GM23338 (cell line): ENCODE data around the gene PIK3CB. TPM values are rescaled to one million over a fixed set of nuclear protein-coding genes. Genes with fewer than 3 reads are reported as not detected.

Experiments used
- ATAC-seq: fragments of 200-7000 bp; cut with Tn5 transposase; 3 replicates; pipeline ENCODE4 v1.9.1; 2020
- DNase-seq: peaks from one replicate; pipeline ENCODE4 v3.0.0-alpha.2; 2015; ENCODE audit warnings: low spot score
- H2AFZ ChIP-seq: fragments of 200-600 bp; sonication (generic); 2 replicates; pipeline ENCODE4 v1.8.0; 2016; ENCODE audit warnings: antibody characterized with exemption, mild to moderate bottlenecking, moderate library complexity
- H3F3A ChIP-seq: fragments of 200-600 bp; sonication (generic); replicated peaks from 2 replicates; pipeline ENCODE4 v1.8.0; 2017; ENCODE audit warnings: antibody characterized with exemption, mixed run types, low read depth
- H3K27ac ChIP-seq: fragments of 200-600 bp; sonication (generic); 2 replicates; pipeline ENCODE4 v1.6.1; 2016; ENCODE audit warnings: low read depth
- H3K27me3 ChIP-seq: fragments of 200-600 bp; sonication (generic); 2 replicates; pipeline ENCODE4 v1.8.0; 2016; ENCODE audit warnings: mild to moderate bottlenecking, mixed run types, moderate library complexity; ENCODE audit not compliant: insufficient read depth
- H3K36me3 ChIP-seq: fragments of 200-600 bp; sonication (generic); 2 replicates; pipeline ENCODE4 v1.8.0; 2016; ENCODE audit warnings: mild to moderate bottlenecking; ENCODE audit not compliant: insufficient read depth
- H3K4me1 ChIP-seq: fragments of 200-600 bp; sonication (generic); 2 replicates; pipeline ENCODE4 v1.8.0; 2016; ENCODE audit warnings: mild to moderate bottlenecking, moderate library complexity; ENCODE audit not compliant: insufficient read depth
- H3K4me2 ChIP-seq: fragments of 200-600 bp; sonication (generic); 2 replicates; pipeline ENCODE4 v1.7.1; 2017; ENCODE audit warnings: mixed run types
- H3K4me3 ChIP-seq: fragments of 200-600 bp; sonication (generic); 2 replicates; pipeline ENCODE4 v1.6.1; 2016; ENCODE audit warnings: mixed run types
- H3K79me2 ChIP-seq: fragments of 200-600 bp; sonication (generic); replicated peaks from 2 replicates; pipeline ENCODE4 v1.8.0; 2017; ENCODE audit warnings: mild to moderate bottlenecking; ENCODE audit not compliant: insufficient read depth
- H3K9me2 ChIP-seq: fragments of 200-600 bp; sonication (generic); 2 replicates; pipeline ENCODE4 v1.8.0; 2017; ENCODE audit not compliant: insufficient read depth
- H4K20me1 ChIP-seq: fragments of 200-600 bp; sonication (generic); replicated peaks from 2 replicates; pipeline ENCODE4 v1.8.0; 2017; ENCODE audit warnings: mild to moderate bottlenecking; ENCODE audit not compliant: insufficient read depth
- H3K27ac Mint-ChIP-seq: 2 replicates; pipeline ENCODE4 v1.8.0; 2020; ENCODE audit warnings: inconsistent platforms, mild to moderate bottlenecking, moderate library complexity, mixed read lengths
- H3K27me3 Mint-ChIP-seq: 3 replicates; pipeline ENCODE4 v1.8.0; 2022; ENCODE audit warnings: low read depth, mild to moderate bottlenecking, moderate library complexity, mixed read lengths, inconsistent platforms; ENCODE audit not compliant: insufficient read depth, poor library complexity
- H3K36me3 Mint-ChIP-seq: 3 replicates; pipeline ENCODE4 v1.8.0; 2021; ENCODE audit warnings: low read depth, mild to moderate bottlenecking, inconsistent platforms, moderate library complexity, mixed read lengths
- H3K4me1 Mint-ChIP-seq: 3 replicates; pipeline ENCODE4 v1.8.0; 2020; ENCODE audit warnings: mild to moderate bottlenecking, inconsistent platforms, mixed read lengths
- H3K4me3 Mint-ChIP-seq: 3 replicates; pipeline ENCODE4 v1.8.0; 2021; ENCODE audit warnings: moderate library complexity, mild to moderate bottlenecking, inconsistent platforms, mixed read lengths
- H3K9me3 Mint-ChIP-seq: 3 replicates; pipeline ENCODE4 v1.8.0; 2020; ENCODE audit warnings: moderate library complexity, mild to moderate bottlenecking, inconsistent platforms, mixed read lengths
- CREB1 ChIP-seq: fragments of 250-450 bp; sonication (Bioruptor Pico); IDR thresholded peaks from 2 replicates; pipeline ENCODE4 v1.5.0; 2020; ENCODE audit warnings: low read depth, mild to moderate bottlenecking, moderate library complexity
- EZH2 ChIP-seq: fragments of 200-600 bp; sonication (generic); IDR thresholded peaks from one replicate; pipeline ENCODE4 v1.8.0; 2017; ENCODE audit warnings: antibody characterized with exemption, mild to moderate bottlenecking, low read depth; ENCODE audit not compliant: unreplicated experiment
- EZH2phosphoT487 ChIP-seq: fragments of 200-600 bp; sonication (generic); IDR thresholded peaks from one replicate; pipeline ENCODE4 v1.8.1; 2018; ENCODE audit warnings: antibody characterized with exemption; ENCODE audit not compliant: unreplicated experiment
- JUNB ChIP-seq: IDR thresholded peaks from one replicate; pipeline ENCODE4 v1.6.1; 2016; ENCODE audit warnings: antibody characterized with exemption; ENCODE audit not compliant: unreplicated experiment
- POLR2AphosphoS5 ChIP-seq: IDR thresholded peaks from 2 replicates; pipeline ENCODE4 v1.6.1; 2016; ENCODE audit warnings: antibody characterized with exemption, low read depth
- ZNF114 ChIP-seq: fragments of 250-450 bp; sonication (Bioruptor Pico); IDR thresholded peaks from 2 replicates; pipeline ENCODE4 v1.5.0; 2020; ENCODE audit warnings: mild to moderate bottlenecking, moderate library complexity
- polyA plus RNA-seq: library from polyadenylated mRNA; unstranded; fragments of >200 nt; fragmentation: Nextera tagmentation; extraction: Ambion mirVana; gene quantifications from 2 replicates; pipeline ENCODE4 v1.2.1, GENCODE V29; 2016
- total RNA-seq: library from RNA; depleted of rRNA; stranded (reverse); fragments of >200 nt; shearing (Covaris generic); gene quantifications from 2 replicates; pipeline ENCODE4 v1.2.3, GENCODE V29; 2014
- TF ChIP-seq, protein P1 (sequence below), 2 experiments: fragments of 200-600 bp in 1 of 2; sonication (generic) in 1 of 2; conservative IDR thresholded peaks; 2 replicates each; pipeline versions ENCODE4 v1.5.1 to v1.6.1; 2016 to 2017; ENCODE audit warnings: antibody characterized with exemption in 2 of 2, low read depth in 2 of 2, mild to moderate bottlenecking in 2 of 2, moderate library complexity in 1 of 2
- TF ChIP-seq, protein P2 (sequence below): fragments of 250-450 bp; sonication (Bioruptor Pico); IDR thresholded peaks from 2 replicates; pipeline ENCODE4 v1.5.0; 2020; ENCODE audit warnings: mild to moderate bottlenecking, moderate library complexity
- TF ChIP-seq, protein P3 (sequence below): IDR thresholded peaks from one replicate; pipeline ENCODE4 v1.6.1; 2018; ENCODE audit warnings: antibody characterized with exemption; ENCODE audit not compliant: unreplicated experiment

Gene PIK3CB
- total and polyA plus RNA-seq, 2 experiments from 2014 or later = 13.3 to 32.4 TPM

DNA sequence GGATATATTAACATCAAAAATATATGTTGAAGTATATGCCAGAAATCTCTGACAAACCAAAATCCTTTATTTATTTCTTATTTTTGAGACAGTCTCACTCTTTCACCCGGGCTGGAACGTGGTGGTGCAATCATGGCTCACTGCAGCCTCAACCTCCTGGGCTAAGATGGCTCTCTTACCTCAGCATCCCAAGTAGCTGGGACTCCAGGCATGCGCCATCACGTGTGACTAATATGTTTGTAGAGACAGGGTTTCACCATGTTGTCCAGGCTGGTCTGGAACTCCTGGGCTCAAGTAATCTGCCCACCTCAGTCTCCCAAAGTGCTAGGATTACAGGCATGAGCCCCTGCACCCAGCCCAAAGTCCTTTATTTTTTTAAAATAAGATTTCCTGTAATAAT lies 214.3 kb downstream of the PIK3CB start:
- Mint-ChIP-seq H3K27me3 (peaks cover 2% of the 10 kb centered on the region), H3K4me1 (no peaks in the 10 kb centered on the region), H3K4me3 (no peak overlapping the region), H3K36me3 (no peaks in the 10 kb centered on the region), H3K9me3 (no peaks in the 10 kb centered on the region), H3K27ac (no peak overlapping the region)
- H3K4me2 ChIP-seq = no peak overlapping the region
- no peaks in the 10 kb centered on the region for H3K36me3 ChIP-seq
- H3F3A ChIP-seq = no peaks in the 10 kb centered on the region
- TF ChIP-seq ZNF114 (CRISPR knock-in tag) (no peak), POLR2AphosphoS5 (no peak), CREB1 (CRISPR knock-in tag) (no peak), EZH2 (no peak), JUNB (no peak), EZH2phosphoT487 (no peak)
- TF ChIP-seq, protein P1, sequence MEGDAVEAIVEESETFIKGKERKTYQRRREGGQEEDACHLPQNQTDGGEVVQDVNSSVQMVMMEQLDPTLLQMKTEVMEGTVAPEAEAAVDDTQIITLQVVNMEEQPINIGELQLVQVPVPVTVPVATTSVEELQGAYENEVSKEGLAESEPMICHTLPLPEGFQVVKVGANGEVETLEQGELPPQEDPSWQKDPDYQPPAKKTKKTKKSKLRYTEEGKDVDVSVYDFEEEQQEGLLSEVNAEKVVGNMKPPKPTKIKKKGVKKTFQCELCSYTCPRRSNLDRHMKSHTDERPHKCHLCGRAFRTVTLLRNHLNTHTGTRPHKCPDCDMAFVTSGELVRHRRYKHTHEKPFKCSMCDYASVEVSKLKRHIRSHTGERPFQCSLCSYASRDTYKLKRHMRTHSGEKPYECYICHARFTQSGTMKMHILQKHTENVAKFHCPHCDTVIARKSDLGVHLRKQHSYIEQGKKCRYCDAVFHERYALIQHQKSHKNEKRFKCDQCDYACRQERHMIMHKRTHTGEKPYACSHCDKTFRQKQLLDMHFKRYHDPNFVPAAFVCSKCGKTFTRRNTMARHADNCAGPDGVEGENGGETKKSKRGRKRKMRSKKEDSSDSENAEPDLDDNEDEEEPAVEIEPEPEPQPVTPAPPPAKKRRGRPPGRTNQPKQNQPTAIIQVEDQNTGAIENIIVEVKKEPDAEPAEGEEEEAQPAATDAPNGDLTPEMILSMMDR (conservative IDR thresholded peaks at IDR 0.05; ENCODE audit: low read depth in 2 of 2) = no peak
- TF ChIP-seq, protein P2, sequence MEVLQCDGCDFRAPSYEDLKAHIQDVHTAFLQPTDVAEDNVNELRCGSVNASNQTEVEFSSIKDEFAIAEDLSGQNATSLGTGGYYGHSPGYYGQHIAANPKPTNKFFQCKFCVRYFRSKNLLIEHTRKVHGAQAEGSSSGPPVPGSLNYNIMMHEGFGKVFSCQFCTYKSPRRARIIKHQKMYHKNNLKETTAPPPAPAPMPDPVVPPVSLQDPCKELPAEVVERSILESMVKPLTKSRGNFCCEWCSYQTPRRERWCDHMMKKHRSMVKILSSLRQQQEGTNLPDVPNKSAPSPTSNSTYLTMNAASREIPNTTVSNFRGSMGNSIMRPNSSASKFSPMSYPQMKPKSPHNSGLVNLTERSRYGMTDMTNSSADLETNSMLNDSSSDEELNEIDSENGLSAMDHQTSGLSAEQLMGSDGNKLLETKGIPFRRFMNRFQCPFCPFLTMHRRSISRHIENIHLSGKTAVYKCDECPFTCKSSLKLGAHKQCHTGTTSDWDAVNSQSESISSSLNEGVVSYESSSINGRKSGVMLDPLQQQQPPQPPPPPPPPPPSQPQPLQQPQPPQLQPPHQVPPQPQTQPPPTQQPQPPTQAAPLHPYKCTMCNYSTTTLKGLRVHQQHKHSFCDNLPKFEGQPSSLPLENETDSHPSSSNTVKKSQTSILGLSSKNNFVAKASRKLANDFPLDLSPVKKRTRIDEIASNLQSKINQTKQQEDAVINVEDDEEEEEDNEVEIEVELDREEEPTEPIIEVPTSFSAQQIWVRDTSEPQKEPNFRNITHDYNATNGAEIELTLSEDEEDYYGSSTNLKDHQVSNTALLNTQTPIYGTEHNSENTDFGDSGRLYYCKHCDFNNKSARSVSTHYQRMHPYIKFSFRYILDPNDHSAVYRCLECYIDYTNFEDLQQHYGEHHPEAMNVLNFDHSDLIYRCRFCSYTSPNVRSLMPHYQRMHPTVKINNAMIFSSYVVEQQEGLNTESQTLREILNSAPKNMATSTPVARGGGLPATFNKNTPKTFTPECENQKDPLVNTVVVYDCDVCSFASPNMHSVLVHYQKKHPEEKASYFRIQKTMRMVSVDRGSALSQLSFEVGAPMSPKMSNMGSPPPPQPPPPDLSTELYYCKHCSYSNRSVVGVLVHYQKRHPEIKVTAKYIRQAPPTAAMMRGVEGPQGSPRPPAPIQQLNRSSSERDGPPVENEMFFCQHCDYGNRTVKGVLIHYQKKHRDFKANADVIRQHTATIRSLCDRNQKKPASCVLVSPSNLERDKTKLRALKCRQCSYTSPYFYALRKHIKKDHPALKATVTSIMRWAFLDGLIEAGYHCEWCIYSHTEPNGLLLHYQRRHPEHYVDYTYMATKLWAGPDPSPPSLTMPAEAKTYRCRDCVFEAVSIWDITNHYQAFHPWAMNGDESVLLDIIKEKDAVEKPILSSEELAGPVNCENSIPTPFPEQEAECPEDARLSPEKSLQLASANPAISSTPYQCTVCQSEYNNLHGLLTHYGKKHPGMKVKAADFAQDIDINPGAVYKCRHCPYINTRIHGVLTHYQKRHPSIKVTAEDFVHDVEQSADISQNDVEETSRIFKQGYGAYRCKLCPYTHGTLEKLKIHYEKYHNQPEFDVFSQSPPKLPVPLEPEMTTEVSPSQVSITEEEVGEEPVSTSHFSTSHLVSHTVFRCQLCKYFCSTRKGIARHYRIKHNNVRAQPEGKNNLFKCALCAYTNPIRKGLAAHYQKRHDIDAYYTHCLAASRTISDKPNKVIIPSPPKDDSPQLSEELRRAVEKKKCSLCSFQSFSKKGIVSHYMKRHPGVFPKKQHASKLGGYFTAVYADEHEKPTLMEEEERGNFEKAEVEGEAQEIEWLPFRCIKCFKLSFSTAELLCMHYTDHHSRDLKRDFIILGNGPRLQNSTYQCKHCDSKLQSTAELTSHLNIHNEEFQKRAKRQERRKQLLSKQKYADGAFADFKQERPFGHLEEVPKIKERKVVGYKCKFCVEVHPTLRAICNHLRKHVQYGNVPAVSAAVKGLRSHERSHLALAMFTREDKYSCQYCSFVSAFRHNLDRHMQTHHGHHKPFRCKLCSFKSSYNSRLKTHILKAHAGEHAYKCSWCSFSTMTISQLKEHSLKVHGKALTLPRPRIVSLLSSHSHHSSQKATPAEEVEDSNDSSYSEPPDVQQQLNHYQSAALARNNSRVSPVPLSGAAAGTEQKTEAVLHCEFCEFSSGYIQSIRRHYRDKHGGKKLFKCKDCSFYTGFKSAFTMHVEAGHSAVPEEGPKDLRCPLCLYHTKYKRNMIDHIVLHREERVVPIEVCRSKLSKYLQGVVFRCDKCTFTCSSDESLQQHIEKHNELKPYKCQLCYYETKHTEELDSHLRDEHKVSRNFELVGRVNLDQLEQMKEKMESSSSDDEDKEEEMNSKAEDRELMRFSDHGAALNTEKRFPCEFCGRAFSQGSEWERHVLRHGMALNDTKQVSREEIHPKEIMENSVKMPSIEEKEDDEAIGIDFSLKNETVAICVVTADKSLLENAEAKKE (CRISPR knock-in tag) = no peak
- TF ChIP-seq, protein P3, sequence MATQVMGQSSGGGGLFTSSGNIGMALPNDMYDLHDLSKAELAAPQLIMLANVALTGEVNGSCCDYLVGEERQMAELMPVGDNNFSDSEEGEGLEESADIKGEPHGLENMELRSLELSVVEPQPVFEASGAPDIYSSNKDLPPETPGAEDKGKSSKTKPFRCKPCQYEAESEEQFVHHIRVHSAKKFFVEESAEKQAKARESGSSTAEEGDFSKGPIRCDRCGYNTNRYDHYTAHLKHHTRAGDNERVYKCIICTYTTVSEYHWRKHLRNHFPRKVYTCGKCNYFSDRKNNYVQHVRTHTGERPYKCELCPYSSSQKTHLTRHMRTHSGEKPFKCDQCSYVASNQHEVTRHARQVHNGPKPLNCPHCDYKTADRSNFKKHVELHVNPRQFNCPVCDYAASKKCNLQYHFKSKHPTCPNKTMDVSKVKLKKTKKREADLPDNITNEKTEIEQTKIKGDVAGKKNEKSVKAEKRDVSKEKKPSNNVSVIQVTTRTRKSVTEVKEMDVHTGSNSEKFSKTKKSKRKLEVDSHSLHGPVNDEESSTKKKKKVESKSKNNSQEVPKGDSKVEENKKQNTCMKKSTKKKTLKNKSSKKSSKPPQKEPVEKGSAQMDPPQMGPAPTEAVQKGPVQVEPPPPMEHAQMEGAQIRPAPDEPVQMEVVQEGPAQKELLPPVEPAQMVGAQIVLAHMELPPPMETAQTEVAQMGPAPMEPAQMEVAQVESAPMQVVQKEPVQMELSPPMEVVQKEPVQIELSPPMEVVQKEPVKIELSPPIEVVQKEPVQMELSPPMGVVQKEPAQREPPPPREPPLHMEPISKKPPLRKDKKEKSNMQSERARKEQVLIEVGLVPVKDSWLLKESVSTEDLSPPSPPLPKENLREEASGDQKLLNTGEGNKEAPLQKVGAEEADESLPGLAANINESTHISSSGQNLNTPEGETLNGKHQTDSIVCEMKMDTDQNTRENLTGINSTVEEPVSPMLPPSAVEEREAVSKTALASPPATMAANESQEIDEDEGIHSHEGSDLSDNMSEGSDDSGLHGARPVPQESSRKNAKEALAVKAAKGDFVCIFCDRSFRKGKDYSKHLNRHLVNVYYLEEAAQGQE = no peak
- H3K27ac ChIP-seq = no peak overlapping the region
- no peaks in the 10 kb centered on the region for H3K4me1 ChIP-seq
- DNase-seq = no peak
- H3K4me3 ChIP-seq = no peak overlapping the region
- H3K27me3 ChIP-seq = no peaks in the 10 kb centered on the region
- H3K79me2 ChIP-seq = no peaks in the 10 kb centered on the region
- H4K20me1 ChIP-seq = no peaks in the 10 kb centered on the region; the same call in 1 of the 2 replicates
- no peak overlapping the region for H2AFZ ChIP-seq
- H3K9me2 ChIP-seq = no peaks in the 10 kb centered on the region
- no peak for ATAC-seq
